Loucy (cell line): ENCODE data around the gene DEGS1.

Source experiments
- H2AFZ ChIP-seq: fragments of 200-600 bp; sonication (generic); 2 replicates; pipeline ENCODE4 v1.6.0; 2016; ENCODE audit warnings: antibody characterized with exemption, mild to moderate bottlenecking, low read length, moderate library complexity
- H3F3A ChIP-seq: fragments of 200-600 bp; 2 replicates; pipeline ENCODE4 v1.6.0; 2016; ENCODE audit warnings: antibody characterized with exemption, low read depth, mild to moderate bottlenecking
- H3K27me3 ChIP-seq: fragments of 200-600 bp; sonication (generic); 2 replicates; pipeline ENCODE4 v1.6.1; 2014; ENCODE audit warnings: low read length, mild to moderate bottlenecking; ENCODE audit not compliant: insufficient read depth, poor library complexity, severe bottlenecking
- H3K36me3 ChIP-seq: fragments of 200-600 bp; sonication (generic); 2 replicates; pipeline ENCODE4 v1.6.1; 2016; ENCODE audit warnings: low read length; ENCODE audit not compliant: insufficient read depth
- H3K4me1 ChIP-seq: fragments of 200-600 bp; sonication (generic); 2 replicates; pipeline ENCODE4 v1.5.1; 2014; ENCODE audit warnings: low read length, mild to moderate bottlenecking; ENCODE audit not compliant: insufficient read depth, poor library complexity, severe bottlenecking
- H3K4me2 ChIP-seq: fragments of 200-600 bp; sonication (generic); 2 replicates; pipeline ENCODE4 v1.6.0; 2014; ENCODE audit warnings: antibody characterized with exemption, low read length, low read depth, mild to moderate bottlenecking; ENCODE audit not compliant: poor library complexity, severe bottlenecking
- H3K4me3 ChIP-seq: fragments of 200-600 bp; sonication (generic); 2 replicates; pipeline ENCODE4 v1.5.1; 2014; ENCODE audit warnings: low read length, mild to moderate bottlenecking, mixed read lengths; ENCODE audit not compliant: poor library complexity, severe bottlenecking
- H3K79me2 ChIP-seq: fragments of 200-600 bp; sonication (generic); 2 replicates; pipeline ENCODE4 v1.6.1; 2014; ENCODE audit warnings: low read length; ENCODE audit not compliant: insufficient read depth
- H3K9ac ChIP-seq: fragments of 200-600 bp; sonication (generic); 2 replicates; pipeline ENCODE4 v1.6.0; 2014; ENCODE audit warnings: mild to moderate bottlenecking, low read depth, low read length, moderate library complexity; ENCODE audit not compliant: poor library complexity, severe bottlenecking
- H3K9me2 ChIP-seq: fragments of 200-600 bp; sonication (generic); replicated peaks from 2 replicates; pipeline ENCODE4 v1.6.1; 2016; ENCODE audit warnings: low read depth, low read length, mixed read lengths
- H3K9me3 ChIP-seq: fragments of 200-600 bp; sonication (generic); 2 replicates; pipeline ENCODE4 v1.6.1; 2014; ENCODE audit warnings: mild to moderate bottlenecking, antibody characterized with exemption, low read length, low read depth; ENCODE audit not compliant: insufficient read depth
- H4K20me1 ChIP-seq: fragments of 200-600 bp; sonication (generic); 2 replicates; pipeline ENCODE4 v1.6.0; 2014; ENCODE audit warnings: antibody characterized with exemption, low read length, mild to moderate bottlenecking; ENCODE audit not compliant: insufficient read depth, poor library complexity, severe bottlenecking
- EZH2phosphoT487 ChIP-seq: fragments of 200-600 bp; IDR thresholded peaks from 2 replicates; pipeline ENCODE4 v1.6.1; 2018; ENCODE audit warnings: antibody characterized with exemption, mild to moderate bottlenecking, moderate library complexity, borderline replicate concordance
- TF ChIP-seq, protein P1 (sequence below): fragments of 200-600 bp; sonication (generic); conservative IDR thresholded peaks from 2 replicates; pipeline ENCODE4 v1.5.1; 2014; ENCODE audit warnings: mild to moderate bottlenecking, antibody characterized with exemption, low read length

The DEGS1 gene

DNA sequence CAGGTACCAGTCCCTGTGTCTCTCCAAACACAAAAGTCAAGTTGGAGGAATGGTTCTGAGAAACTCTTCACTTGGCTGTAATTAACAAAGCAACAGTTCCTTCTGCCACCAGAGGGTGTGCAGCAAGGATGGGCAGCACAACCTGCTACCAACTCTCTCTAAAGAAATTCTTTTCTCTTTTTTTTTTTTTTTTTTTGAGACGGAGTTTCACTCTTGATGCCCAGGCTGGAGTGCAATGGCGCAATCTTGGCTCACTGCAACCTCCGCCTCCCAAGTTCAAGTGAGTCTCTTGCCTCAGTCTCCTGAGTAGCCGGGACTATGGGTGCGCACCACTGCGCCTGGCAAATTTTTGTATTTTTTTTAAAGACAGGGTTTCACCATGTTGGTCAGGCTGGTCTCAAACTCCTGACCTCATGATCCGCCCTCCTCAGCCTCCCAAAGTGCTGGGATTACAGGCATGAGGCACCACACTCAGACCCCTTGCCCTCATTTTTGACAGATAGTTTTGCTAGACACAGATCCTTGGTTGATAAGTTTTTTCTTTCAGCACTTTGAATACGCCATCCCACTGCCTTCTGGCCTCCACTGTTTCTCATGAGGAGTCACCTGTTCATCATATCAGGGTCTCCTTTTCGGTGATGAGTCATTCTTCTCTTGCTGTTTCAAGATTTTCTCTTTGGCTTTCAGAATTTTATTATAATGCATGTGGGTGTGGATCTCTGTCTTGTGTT is 12.1 kb upstream of the DEGS1 start:
- no peaks in the 10 kb centered on the region for H4K20me1 ChIP-seq
- no peaks in the 10 kb centered on the region for H3K9me3 ChIP-seq
- H3F3A ChIP-seq = 0 out of 2 replicates have a peak, but pooled peaks cover 2% of the 10 kb centered on the region
- no peak overlapping the region for H3K9ac ChIP-seq
- H3K79me2 ChIP-seq = no peaks in the 10 kb centered on the region
- TF ChIP-seq, protein P1, sequence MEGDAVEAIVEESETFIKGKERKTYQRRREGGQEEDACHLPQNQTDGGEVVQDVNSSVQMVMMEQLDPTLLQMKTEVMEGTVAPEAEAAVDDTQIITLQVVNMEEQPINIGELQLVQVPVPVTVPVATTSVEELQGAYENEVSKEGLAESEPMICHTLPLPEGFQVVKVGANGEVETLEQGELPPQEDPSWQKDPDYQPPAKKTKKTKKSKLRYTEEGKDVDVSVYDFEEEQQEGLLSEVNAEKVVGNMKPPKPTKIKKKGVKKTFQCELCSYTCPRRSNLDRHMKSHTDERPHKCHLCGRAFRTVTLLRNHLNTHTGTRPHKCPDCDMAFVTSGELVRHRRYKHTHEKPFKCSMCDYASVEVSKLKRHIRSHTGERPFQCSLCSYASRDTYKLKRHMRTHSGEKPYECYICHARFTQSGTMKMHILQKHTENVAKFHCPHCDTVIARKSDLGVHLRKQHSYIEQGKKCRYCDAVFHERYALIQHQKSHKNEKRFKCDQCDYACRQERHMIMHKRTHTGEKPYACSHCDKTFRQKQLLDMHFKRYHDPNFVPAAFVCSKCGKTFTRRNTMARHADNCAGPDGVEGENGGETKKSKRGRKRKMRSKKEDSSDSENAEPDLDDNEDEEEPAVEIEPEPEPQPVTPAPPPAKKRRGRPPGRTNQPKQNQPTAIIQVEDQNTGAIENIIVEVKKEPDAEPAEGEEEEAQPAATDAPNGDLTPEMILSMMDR = peak; percentile 64
- no peak for TF ChIP-seq EZH2phosphoT487
- H3K4me1 ChIP-seq = peaks cover 19% of the 10 kb centered on the region
- no peak overlapping the region for H3K4me3 ChIP-seq
- H3K9me2 ChIP-seq = no peaks in the 10 kb centered on the region
- H3K4me2 ChIP-seq = peak overlapping the region; percentile 67
- H2AFZ ChIP-seq = peak overlapping the region; percentile 61
- H3K36me3 ChIP-seq = no peaks in the 10 kb centered on the region
- H3K27me3 ChIP-seq = no peaks in the 10 kb centered on the region

DNA sequence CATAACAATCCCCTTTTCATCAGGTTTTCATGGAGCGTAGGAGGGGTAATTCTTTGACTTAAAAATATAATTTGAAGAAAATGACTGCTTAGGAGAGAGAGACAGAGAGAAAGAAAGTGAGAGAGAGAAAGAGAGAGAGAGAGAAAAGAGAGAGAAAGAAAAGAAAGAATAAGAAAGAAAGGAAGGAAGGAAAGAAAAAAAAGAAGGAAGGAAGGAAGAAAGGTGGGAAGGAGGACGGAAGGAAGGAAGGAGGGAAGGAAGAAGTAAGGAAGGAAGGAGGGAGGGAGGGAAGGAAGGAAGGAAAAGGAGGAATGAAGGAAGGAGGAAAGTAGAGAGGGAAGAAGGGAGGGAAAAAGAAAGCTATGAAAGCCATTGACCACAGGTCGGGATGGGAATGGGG is 10.8 kb upstream of the DEGS1 start:
- Histone ChIP-seq H3K4me3 (no peak overlapping the region), H4K20me1 (no peaks in the 10 kb centered on the region), H3K9ac (no peak overlapping the region), H3K4me2 (no peak overlapping the region), H3F3A (0 out of 2 replicates have a peak, but pooled peaks cover 2% of the 10 kb centered on the region), H3K9me3 (no peaks in the 10 kb centered on the region), H2AFZ (no peak overlapping the region), H3K9me2 (no peaks in the 10 kb centered on the region), H3K36me3 (no peaks in the 10 kb centered on the region), H3K27me3 (no peaks in the 10 kb centered on the region), H3K4me1 (peaks cover 19% of the 10 kb centered on the region), H3K79me2 (no peaks in the 10 kb centered on the region)
- no peak for TF ChIP-seq EZH2phosphoT487
- TF ChIP-seq, protein P1 = no peak

- Histone ChIP-seq H2AFZ (no peak overlapping the region), H3K9me3 (no peaks in the 10 kb centered on the region), H3K79me2 (no peaks in the 10 kb centered on the region), H3K36me3 (no peaks in the 10 kb centered on the region), H3K27me3 (no peaks in the 10 kb centered on the region), H4K20me1 (no peaks in the 10 kb centered on the region), H3K4me2 (no peak overlapping the region), H3K4me3 (no peak overlapping the region), H3F3A (0 out of 2 replicates have a peak, but pooled peaks cover 2% of the 10 kb centered on the region), H3K9me2 (no peaks in the 10 kb centered on the region), H3K9ac (no peak overlapping the region), H3K4me1 (peaks cover 19% of the 10 kb centered on the region)
- TF ChIP-seq, protein P1 = no peak
- TF ChIP-seq EZH2phosphoT487 = no peak
Measured at GRCh38 chr1:224173523-224173922, 9.5 kb upstream of the DEGS1 start.
